GM18499 (cell line): ENCODE results near the gene FNDC3B.
"Not testable (repeated sequence)": the region's sequence is repeated elsewhere in the genome, so short reads cannot be mapped to it uniquely, and the experiment has no call there.

Experiments used
- ATAC-seq: cut with Tn5 transposase; IDR thresholded peaks from one replicate; pipeline ENCODE4 v1.9.1; 2021; ENCODE audit warnings: moderate number of reproducible peaks; ENCODE audit not compliant: insufficient read depth, unreplicated experiment

Gene FNDC3B

DNA sequence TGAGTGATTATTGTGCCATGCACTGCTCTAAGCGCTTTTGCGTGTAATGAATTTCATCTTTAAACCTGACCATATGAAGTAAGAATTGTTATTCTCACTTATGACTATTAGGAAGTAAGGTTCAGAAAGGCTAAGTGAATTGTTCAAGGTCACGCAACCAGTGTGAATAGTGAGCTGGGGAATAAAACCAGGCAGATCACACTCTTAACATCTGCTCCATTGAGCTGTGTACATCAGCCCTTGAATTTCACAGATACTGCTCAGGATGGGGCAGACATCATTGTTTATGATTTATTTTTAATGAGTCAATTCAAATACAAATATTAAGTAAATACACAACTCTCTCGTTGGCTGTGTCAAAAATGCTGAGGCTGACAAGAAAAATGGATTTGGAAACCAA, 184.5 kb downstream of the FNDC3B start:
- no peak for ATAC-seq

DNA sequence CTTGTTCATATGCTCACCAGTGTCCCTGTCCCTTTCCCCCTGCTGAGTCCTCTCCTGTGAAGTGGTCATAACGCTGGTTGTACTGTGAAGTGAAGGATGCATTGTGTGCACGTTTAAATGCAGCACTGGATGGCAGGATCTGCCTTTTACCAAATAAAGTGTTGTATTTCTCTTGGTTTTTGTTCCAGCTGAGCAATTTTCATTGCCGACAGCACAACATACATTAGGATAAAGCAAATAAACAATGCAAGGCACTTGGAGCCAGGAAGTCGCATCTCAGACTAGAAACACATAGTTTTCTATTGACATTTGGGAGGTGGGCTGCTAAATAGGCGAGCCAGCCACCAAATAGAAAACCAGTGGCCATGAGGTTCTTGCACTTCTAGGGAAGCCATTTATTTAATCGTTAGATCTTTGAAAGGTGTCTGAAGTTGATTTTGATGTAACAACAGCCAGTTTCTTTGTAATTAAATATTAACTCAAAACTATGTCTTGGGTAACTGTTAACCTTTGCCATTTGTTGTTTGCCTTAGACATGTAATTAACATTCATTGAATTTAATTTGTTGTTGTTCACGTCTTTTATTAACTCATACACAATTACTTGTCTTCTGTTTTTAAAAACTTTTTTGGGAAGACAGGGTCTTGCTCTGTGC, 185.3 kb downstream of the FNDC3B start:
- no peak for ATAC-seq

DNA sequence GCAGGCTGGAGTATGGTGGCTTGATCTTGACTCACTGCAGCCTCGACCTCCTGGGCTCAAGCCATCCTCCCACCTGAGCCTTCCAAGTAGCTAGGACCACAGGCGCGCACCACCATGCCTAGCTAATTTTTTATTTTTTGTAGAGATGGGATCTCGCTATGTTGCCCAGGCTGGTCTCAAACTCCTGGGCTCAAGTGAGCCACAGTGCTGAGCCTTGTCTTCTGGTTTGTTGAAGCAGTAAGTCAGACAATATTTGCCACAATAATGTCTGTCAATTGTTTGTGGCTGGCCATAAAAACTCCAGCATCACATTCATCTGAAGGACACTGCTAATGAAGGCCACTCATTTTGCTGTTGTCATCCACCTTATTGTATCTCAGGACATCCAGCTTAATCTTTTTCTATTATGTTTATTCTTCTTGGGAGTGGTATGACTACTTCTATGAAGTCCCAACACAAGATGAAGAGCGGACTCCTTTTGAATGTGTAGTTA, 185.9 kb downstream of the FNDC3B start:
- no peak for ATAC-seq

DNA sequence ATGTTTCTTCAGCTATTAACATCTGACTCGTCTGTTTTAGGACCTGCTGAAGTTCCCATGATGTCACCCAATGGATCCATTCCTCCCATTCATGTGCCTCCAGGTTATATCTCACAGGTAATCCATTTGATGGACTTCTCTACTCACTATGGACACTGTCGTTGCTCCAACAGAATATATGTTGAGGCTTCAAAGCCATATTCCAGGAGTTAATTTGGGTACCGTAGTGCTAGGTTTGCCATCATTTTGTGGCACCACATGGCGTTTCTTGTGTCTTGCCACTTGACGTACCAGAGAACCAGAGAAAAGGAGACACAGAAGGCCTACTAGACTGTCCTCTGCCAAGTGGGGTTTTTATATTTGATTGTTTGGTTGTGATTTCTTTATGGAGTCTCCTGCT, 187.5 kb downstream of the FNDC3B start:
- ATAC-seq: no peak

DNA sequence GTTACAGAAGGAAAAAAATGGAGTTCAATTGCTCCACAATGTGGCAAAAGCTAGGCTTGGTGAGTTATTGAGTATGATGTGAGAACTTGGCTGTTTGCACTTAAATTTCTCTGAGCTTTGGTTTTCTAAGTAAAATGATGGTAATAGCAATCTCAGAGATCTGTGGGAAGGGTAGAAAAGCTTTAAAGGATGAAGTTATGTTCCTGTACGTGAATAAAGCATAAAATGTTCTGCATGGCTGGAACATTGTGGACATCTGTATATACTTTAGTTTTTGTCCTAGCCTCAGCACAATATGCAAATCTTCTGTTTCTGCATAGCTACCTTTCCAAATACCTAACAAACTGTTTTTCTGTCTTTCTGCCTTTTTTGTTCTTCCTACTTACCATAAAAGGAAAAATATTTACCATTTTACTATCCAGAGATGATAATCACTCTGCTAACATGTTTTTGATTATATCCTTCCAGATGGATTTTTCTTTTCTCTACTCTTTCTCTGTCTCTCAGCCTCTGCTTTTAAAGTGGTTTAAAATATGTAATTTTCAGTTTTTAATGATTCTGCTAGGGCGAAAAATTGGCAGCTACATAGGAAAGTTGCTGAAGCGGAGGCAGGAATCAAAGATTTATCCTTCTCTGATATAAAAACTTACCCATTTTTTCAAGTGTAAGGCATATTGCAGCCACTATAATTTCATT, 188.1 kb downstream of the FNDC3B start:
- ATAC-seq: no peak

DNA sequence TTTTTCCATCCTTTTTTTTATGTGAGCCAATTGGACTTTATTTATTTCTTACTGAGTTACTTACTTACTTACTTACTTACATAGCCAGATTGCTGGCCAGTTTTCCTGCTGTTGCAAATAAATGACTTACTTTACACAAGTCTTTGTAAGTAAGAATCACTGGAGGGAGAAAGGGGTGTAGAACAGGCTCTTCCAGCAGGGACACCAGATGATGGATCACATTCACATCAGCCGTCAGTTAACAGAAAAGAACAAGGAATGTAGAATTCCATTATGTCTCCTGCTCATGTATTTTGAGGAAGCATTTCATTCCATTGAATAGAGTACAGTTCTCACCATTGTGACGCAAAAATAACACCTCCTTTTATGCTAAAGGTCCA, 188.6 kb downstream of the FNDC3B start:
- no peak for ATAC-seq

DNA sequence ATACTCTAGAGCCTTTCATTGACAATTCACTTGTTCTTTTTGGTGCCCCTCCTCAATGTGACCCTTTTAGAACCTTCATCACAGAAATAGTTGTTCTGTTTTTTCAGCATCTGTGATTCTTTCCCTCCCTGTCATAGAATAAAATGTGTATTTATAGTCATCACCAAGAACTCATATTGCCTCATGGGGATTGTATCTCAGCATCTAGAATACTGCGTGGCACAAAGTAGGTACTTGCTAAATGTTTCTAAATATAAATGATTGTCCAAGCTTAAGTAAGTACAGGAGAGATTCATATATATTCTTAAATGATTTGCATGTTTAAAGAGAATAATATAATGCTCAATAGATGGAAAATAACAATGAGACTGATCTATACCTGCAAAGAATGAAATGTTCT, 190.1 kb downstream of the FNDC3B start:
- ATAC-seq: no peak

DNA sequence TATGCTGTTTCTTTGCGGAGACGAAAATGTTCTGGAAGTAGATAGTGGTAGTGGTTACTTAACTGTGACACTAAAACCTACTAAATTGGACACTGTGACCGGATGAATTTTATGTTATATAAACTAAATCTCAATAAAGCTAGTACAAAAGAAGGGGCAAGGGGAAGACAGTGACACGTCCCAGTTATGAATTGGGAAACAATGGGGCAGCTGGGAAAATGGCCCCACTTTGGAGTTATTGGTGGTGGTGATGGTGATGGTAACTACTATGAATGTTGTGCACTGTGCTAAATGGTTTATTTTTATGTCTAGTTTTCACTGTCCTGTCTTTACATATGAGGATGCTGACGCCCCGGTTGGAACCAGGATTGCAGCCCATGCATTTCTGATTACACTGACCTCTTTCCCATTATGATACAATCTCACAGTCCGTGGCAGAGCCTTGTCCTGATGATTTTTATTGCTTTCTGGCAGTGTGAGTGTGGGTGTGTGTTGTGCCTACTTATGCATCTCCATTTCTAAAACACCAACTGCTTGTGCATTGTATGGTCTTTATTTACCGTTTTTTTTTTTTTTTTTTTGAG, 192.0 kb downstream of the FNDC3B start:
- no peak for ATAC-seq

DNA sequence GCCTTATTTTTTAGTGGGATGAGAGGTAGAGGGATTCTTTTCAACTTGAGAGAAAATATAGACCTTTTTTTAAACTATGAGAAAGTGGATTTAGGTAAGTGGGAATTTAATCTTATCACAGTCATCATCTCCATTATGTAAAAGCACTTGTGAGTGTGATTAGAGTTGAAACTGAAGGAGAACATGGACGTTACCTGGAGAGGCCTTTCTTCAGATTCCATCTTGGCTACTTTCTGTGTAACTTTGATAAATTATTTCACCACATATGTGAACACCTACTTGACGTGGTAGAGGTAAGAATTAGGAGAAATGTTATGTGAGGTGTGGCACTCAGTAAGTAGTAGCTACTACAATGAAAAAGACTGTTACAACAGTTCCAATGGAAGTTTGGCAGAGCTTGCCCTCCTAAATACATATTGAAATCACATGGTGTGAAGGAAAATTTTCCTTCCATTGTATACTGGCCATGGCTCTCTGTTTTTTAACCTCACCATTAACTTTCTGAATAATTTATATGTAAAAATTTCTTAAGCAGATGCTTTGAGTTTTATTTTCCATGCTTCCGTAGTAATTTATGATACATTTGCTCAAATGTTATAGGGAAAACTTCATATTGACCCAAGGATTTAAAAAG, 193.3 kb downstream of the FNDC3B start:
- ATAC-seq: no peak

DNA sequence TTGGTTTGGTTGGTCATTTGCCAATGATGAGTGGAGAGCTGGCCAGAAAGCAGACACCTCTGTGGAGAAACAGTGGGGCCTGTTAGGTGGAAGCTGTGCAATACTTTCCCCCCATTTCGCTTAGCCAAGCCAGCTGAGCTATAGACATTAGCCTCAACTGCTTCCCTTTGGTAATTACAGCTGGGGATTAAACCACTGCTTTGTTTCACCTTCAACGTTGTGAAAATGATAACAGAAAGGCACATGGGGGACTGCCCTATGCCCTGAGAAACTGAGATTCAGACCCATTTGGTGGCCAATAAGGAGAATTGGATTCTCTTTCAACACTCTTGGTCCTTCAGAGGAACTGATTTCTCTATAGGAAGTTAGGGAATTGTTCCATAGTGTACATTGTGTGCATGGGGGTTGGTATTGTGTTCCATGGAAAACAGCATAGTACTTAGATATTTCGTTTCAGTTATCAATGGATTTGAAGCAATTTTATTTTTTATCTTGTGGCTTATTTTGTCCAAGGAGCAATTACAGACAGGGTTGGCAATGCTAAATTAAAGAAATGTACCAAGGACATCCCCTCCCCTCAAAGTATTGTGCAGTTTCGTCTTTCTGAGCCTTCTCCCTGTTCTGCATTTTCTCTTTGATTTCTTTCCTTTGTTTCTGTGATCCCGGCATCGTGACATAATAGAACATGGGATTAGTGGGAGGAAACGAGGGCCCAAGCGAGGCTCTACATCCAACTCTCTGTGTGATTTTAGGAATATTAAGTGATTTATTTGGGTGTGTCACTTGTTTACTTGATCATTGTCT, 194.3 kb downstream of the FNDC3B start:
- ATAC-seq: no peak

DNA sequence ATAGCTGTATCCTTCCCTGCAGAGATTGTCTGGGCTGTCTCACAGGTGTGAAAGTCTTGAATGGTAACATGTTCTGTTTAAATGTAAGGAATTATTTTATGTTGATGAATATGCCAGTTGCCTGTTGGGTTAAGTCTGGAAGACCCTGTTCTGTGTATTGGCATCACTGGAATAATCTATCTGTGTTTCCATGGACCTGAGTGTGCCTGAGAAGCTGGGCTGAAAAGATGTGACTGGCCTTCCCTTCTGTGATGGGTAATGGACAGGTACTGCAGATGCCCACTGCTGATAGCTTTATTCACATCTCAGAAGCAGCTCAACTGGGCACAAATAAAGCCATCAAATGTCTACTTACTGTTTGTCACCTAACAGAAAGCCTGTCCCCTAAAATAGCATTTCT, 196.3 kb downstream of the FNDC3B start:
- no peak for ATAC-seq

DNA sequence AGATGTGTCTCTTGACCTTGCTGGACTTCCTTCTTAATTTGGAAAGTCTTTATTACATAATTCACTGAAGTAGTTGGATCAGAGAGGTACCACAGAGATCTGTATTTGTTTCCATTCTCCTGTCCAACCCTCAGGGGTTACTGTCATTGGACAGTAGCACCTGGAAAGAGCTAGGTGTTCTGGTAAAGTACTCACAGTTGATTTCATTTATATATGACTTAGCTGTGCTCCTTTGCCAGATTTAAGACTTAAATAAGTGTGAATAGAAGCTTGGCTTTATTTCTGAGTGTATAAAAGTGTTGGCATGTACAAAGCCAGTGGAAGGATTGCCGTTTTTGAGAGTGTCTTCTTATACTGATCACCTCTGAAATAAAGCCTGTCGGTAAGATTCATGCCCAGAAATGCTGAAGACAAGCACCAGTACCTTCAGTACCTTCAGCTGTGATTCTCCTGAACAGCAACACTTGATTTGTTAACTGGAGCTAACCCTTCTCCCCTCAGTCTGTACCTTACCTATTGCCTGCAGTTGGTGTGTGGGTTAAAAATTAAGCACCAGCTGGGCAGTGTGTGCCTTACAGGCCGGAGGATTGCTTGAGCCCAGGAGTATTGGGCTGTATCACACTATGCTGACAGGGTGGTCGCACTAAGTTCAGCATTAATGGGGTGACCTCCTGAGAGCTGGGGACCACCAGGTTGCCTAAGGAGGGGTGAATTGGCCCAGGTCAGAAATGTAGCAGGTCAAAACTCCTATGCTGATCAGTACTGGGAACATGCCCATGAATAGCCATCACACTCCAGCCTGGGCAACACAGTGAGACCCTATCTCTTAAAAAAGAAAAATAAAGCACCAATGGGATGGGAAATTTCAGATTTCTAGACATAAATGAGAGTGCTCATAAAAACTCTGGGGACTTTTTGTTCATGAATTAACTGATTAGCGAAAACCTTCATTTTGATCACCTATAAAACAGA, 197.7 kb downstream of the FNDC3B start:
- no peak for ATAC-seq

DNA sequence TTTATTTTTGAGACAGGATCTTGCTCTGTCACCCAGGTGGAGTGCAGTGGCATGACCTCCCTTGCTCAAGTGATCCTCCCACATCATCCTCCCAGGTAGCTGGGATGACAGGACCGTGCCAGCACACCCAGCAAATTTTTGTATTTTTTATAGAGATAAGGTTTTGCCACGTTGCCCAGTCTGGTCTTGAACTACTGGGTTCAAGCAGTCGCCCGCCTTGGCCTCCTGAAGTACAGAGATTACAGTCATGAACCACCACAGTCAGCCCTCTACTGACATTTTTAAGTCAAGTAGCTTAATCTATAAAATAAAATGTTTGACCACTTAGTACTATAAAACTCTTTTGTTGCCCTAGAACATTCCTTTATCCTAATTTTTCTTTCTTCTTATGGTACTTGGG, 198.8 kb downstream of the FNDC3B start:
- no peak for ATAC-seq

DNA sequence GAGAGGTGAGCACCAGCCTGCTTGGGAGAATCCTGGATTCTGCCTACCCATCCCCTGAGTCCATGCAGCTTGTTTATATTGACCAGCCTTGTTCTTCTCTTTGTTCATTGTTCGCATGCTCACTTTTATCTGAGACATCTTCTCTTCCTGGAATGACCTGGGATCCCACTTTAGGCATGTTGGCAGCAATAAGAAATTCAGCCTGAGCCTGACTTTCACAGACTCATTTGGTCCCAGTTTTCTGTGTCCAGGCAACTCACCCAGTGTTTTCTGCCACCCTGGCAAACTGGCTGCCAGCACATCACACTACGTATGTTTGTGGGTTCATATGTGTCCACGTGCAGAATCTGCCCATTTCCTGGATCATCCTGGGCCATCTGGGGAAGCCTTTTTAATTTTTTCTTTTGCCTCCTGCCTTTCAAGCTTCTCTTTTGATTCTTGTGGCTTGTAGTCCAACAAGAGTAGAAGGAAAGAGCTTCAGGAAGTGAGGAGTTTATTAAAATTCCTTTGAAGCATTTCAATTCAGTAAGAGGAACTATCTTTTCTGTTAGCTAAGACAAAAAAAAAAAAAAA, 199.9 kb downstream of the FNDC3B start:
- no peak for ATAC-seq

DNA sequence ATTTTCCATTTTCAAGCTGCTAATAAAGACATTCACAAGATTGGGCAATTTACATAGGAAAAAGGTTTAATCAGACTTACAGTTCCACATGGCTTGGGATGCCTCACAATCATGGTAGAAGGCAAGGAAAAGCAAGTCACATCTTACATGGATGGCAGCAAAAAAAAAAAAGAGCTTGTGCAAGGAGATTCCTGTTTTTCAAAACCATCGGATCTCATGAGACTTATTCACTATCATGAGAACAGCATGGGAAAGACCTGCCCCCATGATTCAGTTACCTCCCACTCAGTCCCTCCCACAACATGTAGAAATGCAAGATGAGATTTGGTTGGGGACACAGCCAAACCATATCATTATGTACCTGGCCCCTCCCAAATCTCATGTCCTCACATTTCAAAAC, 202.0 kb downstream of the FNDC3B start:
- no peak for ATAC-seq

DNA sequence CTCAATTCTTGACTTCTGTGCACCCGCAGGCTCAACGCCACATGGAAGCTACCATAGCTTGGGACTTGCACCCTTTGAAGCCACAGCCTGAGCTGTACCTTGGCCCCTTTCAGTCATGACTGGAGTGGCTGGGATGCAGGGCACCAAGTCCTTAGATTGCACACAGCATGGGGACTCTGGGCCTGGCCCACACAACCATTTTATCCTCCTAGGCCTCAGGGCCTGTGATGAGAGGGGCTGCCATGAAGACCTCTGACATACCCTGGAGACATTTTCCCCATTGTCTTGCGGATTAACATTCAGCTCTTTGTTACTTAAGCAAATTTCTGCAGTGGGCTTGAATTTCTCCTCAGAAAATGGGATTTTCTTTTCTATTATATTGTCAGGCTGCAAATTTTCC, 203.1 kb downstream of the FNDC3B start:
- not testable (repeated sequence) for ATAC-seq

DNA sequence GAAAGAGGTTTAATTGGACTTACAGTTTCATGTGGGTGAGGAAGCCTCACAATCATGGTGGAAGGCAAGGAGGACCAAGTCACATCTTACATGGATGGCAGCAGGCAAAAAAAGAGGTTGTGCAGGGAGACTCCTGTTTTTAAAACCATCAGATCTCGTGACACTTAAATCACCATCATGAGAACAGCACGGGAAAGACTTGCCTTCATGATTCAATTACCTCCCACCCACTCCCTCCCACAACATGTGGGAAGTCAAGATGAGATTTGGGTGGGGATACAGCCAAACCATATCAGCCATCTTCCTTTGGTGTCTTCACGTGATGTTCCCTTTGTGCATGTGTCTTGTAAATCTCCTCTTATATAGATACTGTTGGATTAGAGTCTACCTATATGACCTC, 204.0 kb downstream of the FNDC3B start:
- not testable (repeated sequence) for ATAC-seq

DNA sequence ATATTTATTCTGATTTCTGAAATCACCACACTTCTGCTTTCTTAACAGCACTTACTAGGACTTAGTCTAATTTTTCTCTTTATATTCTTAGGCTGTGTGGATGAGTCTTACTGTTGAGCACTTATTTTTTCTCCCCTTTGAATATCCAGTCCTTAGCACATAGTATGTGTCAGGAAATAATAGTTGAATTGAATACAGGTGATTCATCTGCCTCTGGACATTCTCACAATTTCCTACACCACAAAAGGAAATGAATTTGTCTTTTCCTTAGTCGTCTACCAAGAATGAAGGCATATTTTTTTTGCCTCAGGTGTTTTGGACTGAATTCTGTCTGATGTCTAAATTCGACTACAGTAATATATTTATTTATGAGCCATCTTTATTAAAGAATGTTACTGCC, 204.6 kb downstream of the FNDC3B start:
- no peak for ATAC-seq

DNA sequence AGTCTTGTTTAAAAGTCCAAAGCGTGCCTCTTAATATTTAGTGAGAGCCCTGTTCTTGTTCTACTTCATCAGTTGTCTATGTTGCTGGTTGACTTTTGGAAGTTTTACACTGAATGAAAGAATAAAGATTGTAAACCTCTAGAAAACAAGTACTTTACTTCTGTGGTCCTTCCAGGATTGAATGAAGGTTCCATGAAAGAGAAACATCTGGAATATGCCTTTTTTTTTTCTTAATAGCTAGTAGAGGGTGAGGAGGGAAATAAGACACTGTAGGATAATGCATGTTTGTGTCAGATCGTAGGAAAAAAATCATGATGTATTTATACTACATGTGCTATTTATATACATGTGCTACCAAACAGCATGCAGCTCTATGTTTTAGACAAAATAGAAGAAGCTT, 205.9 kb downstream of the FNDC3B start:
- ATAC-seq: no peak
